ENCODE measurements around the gene CETN1. TPM values are rescaled to one million over a fixed set of nuclear protein-coding genes. Genes with fewer than 3 reads are reported as not detected.
A peak's percentile ranks its signal among the peaks of the same experiment; 100 is the strongest.

Gene CETN1
- total and polyA plus RNA-seq, 2 experiments from 2014 or later, result not detected

- no peak overlapping the region for H2AFZ ChIP-seq
- no peak overlapping the region for H3K4me2 ChIP-seq
These were observed 916 bp downstream of the CETN1 start for GRCh38 chr18:581096-581495.

DNA sequence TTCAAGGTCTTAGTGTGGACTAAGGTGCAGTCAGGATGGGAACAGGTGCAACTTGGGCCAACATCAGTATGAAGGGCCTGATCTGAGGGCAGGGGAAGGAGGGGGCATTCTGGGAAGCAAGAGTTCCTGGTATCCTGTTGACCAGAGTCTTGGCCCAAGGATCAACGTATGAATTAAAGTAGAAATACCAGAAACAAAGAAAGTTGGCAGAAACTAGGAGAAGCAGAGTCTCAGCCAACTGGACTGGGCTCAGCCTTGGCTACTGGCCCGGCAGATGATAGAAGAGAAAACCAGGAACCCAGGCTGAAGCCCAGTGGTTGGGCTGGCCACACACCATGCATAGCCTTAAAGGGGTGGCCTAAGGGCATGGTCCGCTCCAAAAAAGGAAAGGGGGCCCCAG lies 2.3 kb downstream of the CETN1 start:
- Histone ChIP-seq H3K9me3 (ENCODE audit: low read depth) (no peaks in the 10 kb centered on the region), H3K27me3 (no peaks in the 10 kb centered on the region), H4K20me1 (ENCODE audit: insufficient read depth, poor library complexity, severe bottlenecking) (no peaks in the 10 kb centered on the region), H3K9me2 (replicated peaks; ENCODE audit: insufficient read depth) (no peaks in the 10 kb centered on the region), H3K36me3 (replicated peaks; ENCODE audit: insufficient read depth, low read depth) (no peaks in the 10 kb centered on the region), H3K4me1 (ENCODE audit: insufficient read depth) (no peaks in the 10 kb centered on the region), H3K4me3 (no peak overlapping the region), H3K79me2 (no peaks in the 10 kb centered on the region), H2AFZ (no peak overlapping the region), H3K27ac (no peak overlapping the region), H3K4me2 (no peak overlapping the region)
- no peak for TF ChIP-seq EZH2phosphoT487 (IDR thresholded peaks at IDR 0.05; ENCODE audit: low read depth, severe bottlenecking, unreplicated experiment)
- TF ChIP-seq CTCF (IDR thresholded peaks at IDR 0.05; ENCODE audit: poor library complexity), result no peak
- no peak for TF ChIP-seq EZH2 (IDR thresholded peaks at IDR 0.05; ENCODE audit: borderline replicate concordance)
- 92% methylated on average over 3 of the region's 3 CpGs for WGBS (ENCODE audit: low lambda C conversion rate, missing lambda C conversion rate)
- no peak for DNase-seq (ENCODE audit: low spot score)

More at GRCh38 chr18:581096-581495, 916 bp downstream of the CETN1 start:
- H3K36me3 ChIP-seq (replicated peaks; ENCODE audit: insufficient read depth, low read depth), result no peaks in the 10 kb centered on the region
- H3K9me3 ChIP-seq (ENCODE audit: low read depth), result no peaks in the 10 kb centered on the region
- DNase-seq (ENCODE audit: low spot score), result no peak
- no peak overlapping the region for H3K4me3 ChIP-seq
- no peaks in the 10 kb centered on the region for H3K79me2 ChIP-seq
- 81% methylated on average over 3 of the region's 3 CpGs for WGBS (ENCODE audit: low lambda C conversion rate, missing lambda C conversion rate)
- no peak overlapping the region for H3K27ac ChIP-seq
- no peaks in the 10 kb centered on the region for H3K27me3 ChIP-seq
- no peaks in the 10 kb centered on the region for H3K9me2 ChIP-seq (replicated peaks; ENCODE audit: insufficient read depth)
- H3K4me1 ChIP-seq (ENCODE audit: insufficient read depth), result no peaks in the 10 kb centered on the region
- TF ChIP-seq EZH2phosphoT487 (IDR thresholded peaks at IDR 0.05; ENCODE audit: low read depth, severe bottlenecking, unreplicated experiment), result no peak
- no peak for TF ChIP-seq EZH2 (IDR thresholded peaks at IDR 0.05; ENCODE audit: borderline replicate concordance)
- no peak for TF ChIP-seq CTCF (IDR thresholded peaks at IDR 0.05; ENCODE audit: poor library complexity)
- no peaks in the 10 kb centered on the region for H4K20me1 ChIP-seq (ENCODE audit: insufficient read depth, poor library complexity, severe bottlenecking)

DNA sequence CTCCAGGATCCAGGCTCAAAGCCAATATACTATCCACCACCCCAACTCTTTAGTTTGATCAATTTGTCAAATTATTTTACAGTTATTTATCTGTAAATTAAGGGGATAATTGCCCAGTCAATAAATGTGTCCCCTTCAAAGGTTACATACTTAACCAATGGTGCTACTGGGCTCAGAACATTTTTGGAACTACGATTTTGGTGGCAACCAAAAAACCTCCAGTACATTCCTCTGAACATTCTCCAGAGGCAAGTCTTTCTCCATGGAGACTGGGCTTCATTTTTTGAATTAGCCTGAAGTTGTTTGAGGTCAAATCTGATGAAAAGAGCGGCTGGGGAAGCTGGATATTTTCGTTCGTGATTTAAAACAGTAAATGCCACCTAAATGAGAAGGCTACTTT lies 14.9 kb downstream of the CETN1 start:
- no peak overlapping the region for H3K27ac ChIP-seq
- no peaks in the 10 kb centered on the region for H3K9me3 ChIP-seq (ENCODE audit: low read depth)
- H3K4me1 ChIP-seq (ENCODE audit: insufficient read depth), result no peaks in the 10 kb centered on the region
- no peak overlapping the region for H2AFZ ChIP-seq
- no peaks in the 10 kb centered on the region for H3K79me2 ChIP-seq
- no peaks in the 10 kb centered on the region for H4K20me1 ChIP-seq (ENCODE audit: insufficient read depth, poor library complexity, severe bottlenecking)
- TF ChIP-seq CTCF (IDR thresholded peaks at IDR 0.05; ENCODE audit: poor library complexity) (no peak), EZH2 (IDR thresholded peaks at IDR 0.05; ENCODE audit: borderline replicate concordance) (no peak), EZH2phosphoT487 (IDR thresholded peaks at IDR 0.05; ENCODE audit: low read depth, severe bottlenecking, unreplicated experiment) (no peak)
- 86% methylated on average over 4 of the region's 4 CpGs for WGBS (ENCODE audit: low lambda C conversion rate, missing lambda C conversion rate)
- no peaks in the 10 kb centered on the region for H3K9me2 ChIP-seq (replicated peaks; ENCODE audit: insufficient read depth)
- DNase-seq (ENCODE audit: low spot score), result no peak
- H3K36me3 ChIP-seq (replicated peaks; ENCODE audit: insufficient read depth, low read depth), result no peaks in the 10 kb centered on the region
- no peak overlapping the region for H3K4me2 ChIP-seq
- no peak overlapping the region for H3K4me3 ChIP-seq
- no peaks in the 10 kb centered on the region for H3K27me3 ChIP-seq

- H3K36me3 ChIP-seq (replicated peaks; ENCODE audit: insufficient read depth, low read depth), result no peaks in the 10 kb centered on the region
- no peaks in the 10 kb centered on the region for H3K79me2 ChIP-seq
- TF ChIP-seq EZH2 (IDR thresholded peaks at IDR 0.05; ENCODE audit: borderline replicate concordance), result no peak
- no peak for TF ChIP-seq CTCF (IDR thresholded peaks at IDR 0.05; ENCODE audit: poor library complexity)
- no peak for TF ChIP-seq EZH2phosphoT487 (IDR thresholded peaks at IDR 0.05; ENCODE audit: low read depth, severe bottlenecking, unreplicated experiment)
- no peak overlapping the region for H2AFZ ChIP-seq
- H3K4me3 ChIP-seq, result no peak overlapping the region
- H4K20me1 ChIP-seq (ENCODE audit: insufficient read depth, poor library complexity, severe bottlenecking), result no peaks in the 10 kb centered on the region
- H3K27ac ChIP-seq, result peak overlapping the region; percentile 83
- no peaks in the 10 kb centered on the region for H3K4me1 ChIP-seq (ENCODE audit: insufficient read depth)
- no peak overlapping the region for H3K4me2 ChIP-seq
- no peaks in the 10 kb centered on the region for H3K9me2 ChIP-seq (replicated peaks; ENCODE audit: insufficient read depth)
- no peaks in the 10 kb centered on the region for H3K27me3 ChIP-seq
- DNase-seq (ENCODE audit: low spot score), result no peak
- 65% methylated on average over 1 of the region's 1 CpG for WGBS (ENCODE audit: low lambda C conversion rate, missing lambda C conversion rate)
- H3K9me3 ChIP-seq (ENCODE audit: low read depth), result no peaks in the 10 kb centered on the region
These were observed 15.4 kb downstream of the CETN1 start for GRCh38 chr18:595571-595970.
